Right hindlimb (tissue), 1 donor: ENCODE data around the gene FCN2.

Experiments used
- DNase-seq: peaks from one replicate; pipeline ENCODE4 v3.0.0-alpha.2; 2018

FCN2 gene

GRCh38 chr9:134935056-134935640 is 54.5 kb downstream of the FCN2 start:
- no peak for DNase-seq

- no peak for DNase-seq
Observed at GRCh38 chr9:134935701-134936345, 55.2 kb downstream of the FCN2 start.

GRCh38 chr9:134936346-134937163 is 55.9 kb downstream of the FCN2 start:
- no peak for DNase-seq
